ENCODE data around the gene TTLL9.

GRCh38 chr20:31979713-31980426 is 109.4 kb downstream of the TTLL9 start:
- no peak for TF ChIP-seq POLR2A (IDR thresholded peaks at IDR 0.05; ENCODE audit: extremely low read depth, insufficient read length)
- TF ChIP-seq, protein P1, sequence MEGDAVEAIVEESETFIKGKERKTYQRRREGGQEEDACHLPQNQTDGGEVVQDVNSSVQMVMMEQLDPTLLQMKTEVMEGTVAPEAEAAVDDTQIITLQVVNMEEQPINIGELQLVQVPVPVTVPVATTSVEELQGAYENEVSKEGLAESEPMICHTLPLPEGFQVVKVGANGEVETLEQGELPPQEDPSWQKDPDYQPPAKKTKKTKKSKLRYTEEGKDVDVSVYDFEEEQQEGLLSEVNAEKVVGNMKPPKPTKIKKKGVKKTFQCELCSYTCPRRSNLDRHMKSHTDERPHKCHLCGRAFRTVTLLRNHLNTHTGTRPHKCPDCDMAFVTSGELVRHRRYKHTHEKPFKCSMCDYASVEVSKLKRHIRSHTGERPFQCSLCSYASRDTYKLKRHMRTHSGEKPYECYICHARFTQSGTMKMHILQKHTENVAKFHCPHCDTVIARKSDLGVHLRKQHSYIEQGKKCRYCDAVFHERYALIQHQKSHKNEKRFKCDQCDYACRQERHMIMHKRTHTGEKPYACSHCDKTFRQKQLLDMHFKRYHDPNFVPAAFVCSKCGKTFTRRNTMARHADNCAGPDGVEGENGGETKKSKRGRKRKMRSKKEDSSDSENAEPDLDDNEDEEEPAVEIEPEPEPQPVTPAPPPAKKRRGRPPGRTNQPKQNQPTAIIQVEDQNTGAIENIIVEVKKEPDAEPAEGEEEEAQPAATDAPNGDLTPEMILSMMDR (IDR thresholded peaks at IDR 0.05; ENCODE audit: low read depth, low read length): no peak

Data from NB4 (cell line).